HG02840 (cell line): ENCODE data around the gene ARID1B.
"Not testable (repeated sequence)": the region's sequence is repeated elsewhere in the genome, so short reads cannot be mapped to it uniquely, and the experiment has no call there.

Experiments
- ATAC-seq: cut with Tn5 transposase; IDR thresholded peaks from one replicate; pipeline ENCODE4 v1.9.1; 2021; ENCODE audit warnings: mild to moderate bottlenecking, moderate library complexity, moderate number of reproducible peaks; ENCODE audit not compliant: unreplicated experiment, low FRiP score

ARID1B gene

GRCh38 chr6:157035546-157035945 is 258.4 kb downstream of the ARID1B start:
- no peak for ATAC-seq

- ATAC-seq = no peak
Observed at GRCh38 chr6:157036245-157036711, 259.1 kb downstream of the ARID1B start.

- no peak for ATAC-seq
Observed at GRCh38 chr6:157037165-157037564, 260.0 kb downstream of the ARID1B start.

- ATAC-seq = no peak
Observed at GRCh38 chr6:157038610-157039009, 261.4 kb downstream of the ARID1B start.

GRCh38 chr6:157039639-157040038 is 262.5 kb downstream of the ARID1B start:
- not testable (repeated sequence) for ATAC-seq

- ATAC-seq = no peak
Observed at GRCh38 chr6:157040191-157040590, 263.0 kb downstream of the ARID1B start.

- ATAC-seq = no peak
Observed at GRCh38 chr6:157045831-157046454, 268.8 kb downstream of the ARID1B start.

- ATAC-seq = no peak
Observed at GRCh38 chr6:157046776-157047175, 269.6 kb downstream of the ARID1B start.

- no peak for ATAC-seq
Observed at GRCh38 chr6:157047328-157047727, 270.1 kb downstream of the ARID1B start.

GRCh38 chr6:157047951-157048350 is 270.8 kb downstream of the ARID1B start:
- ATAC-seq = no peak

GRCh38 chr6:157049133-157049532 is 272.0 kb downstream of the ARID1B start:
- ATAC-seq = no peak

GRCh38 chr6:157050537-157051265 is 273.5 kb downstream of the ARID1B start:
- no peak for ATAC-seq

GRCh38 chr6:157054531-157054979 is 277.4 kb downstream of the ARID1B start:
- ATAC-seq = no peak

- no peak for ATAC-seq
Observed at GRCh38 chr6:157055863-157056262, 278.7 kb downstream of the ARID1B start.

GRCh38 chr6:157056275-157056674 is 279.1 kb downstream of the ARID1B start:
- no peak for ATAC-seq

- ATAC-seq = no peak
Observed at GRCh38 chr6:157058574-157058973, 281.4 kb downstream of the ARID1B start.

GRCh38 chr6:157059781-157060180 is 282.6 kb downstream of the ARID1B start:
- no peak for ATAC-seq

- no peak for ATAC-seq
Observed at GRCh38 chr6:157060440-157060952, 283.3 kb downstream of the ARID1B start.

- ATAC-seq = no peak
Observed at GRCh38 chr6:157061770-157062594, 284.8 kb downstream of the ARID1B start.

- no peak for ATAC-seq
Observed at GRCh38 chr6:157063176-157063905, 286.2 kb downstream of the ARID1B start.
